ENCODE results near the gene DNAL4. TPM values are rescaled to one million over a fixed set of nuclear protein-coding genes. Genes with fewer than 3 reads are reported as not detected.

DNAL4 gene
- total RNA-seq, 1 donor from 2014 or later: 14.6 TPM

- DNase-seq (ENCODE audit: extremely low read depth, low read depth, low spot score): no peak
Measured at GRCh38 chr22:38760477-38761201, 33.3 kb downstream of the DNAL4 start.

- DNase-seq (ENCODE audit: extremely low read depth, low read depth, low spot score): no peak
Measured at GRCh38 chr22:38759005-38759404, 34.9 kb downstream of the DNAL4 start.

GRCh38 chr22:38758276-38758945 is 35.5 kb downstream of the DNAL4 start:
- no peak for DNase-seq (ENCODE audit: extremely low read depth, low read depth, low spot score)

- no peak for DNase-seq (ENCODE audit: extremely low read depth, low read depth, low spot score)
Measured at GRCh38 chr22:38757464-38757757, 36.5 kb downstream of the DNAL4 start.

- DNase-seq (ENCODE audit: extremely low read depth, low read depth, low spot score): no peak
Measured at GRCh38 chr22:38756711-38757463, 37.1 kb downstream of the DNAL4 start.

- no peak for DNase-seq (ENCODE audit: extremely low read depth, low read depth, low spot score)
Measured at GRCh38 chr22:38755911-38756532, 37.9 kb downstream of the DNAL4 start, which contains the start of gene SUN2. Gene SUN2 (minus strand): TSS chr22:38755998. CDS start chr22:38752628, 3,370 bp downstream.

- DNase-seq (ENCODE audit: extremely low read depth, low read depth, low spot score): no peak
Measured at GRCh38 chr22:38755155-38755910, 38.6 kb downstream of the DNAL4 start.

GRCh38 chr22:38754751-38755154 is 39.2 kb downstream of the DNAL4 start:
- DNase-seq (ENCODE audit: extremely low read depth, low read depth, low spot score): no peak

GRCh38 chr22:38753948-38754750 is 39.8 kb downstream of the DNAL4 start:
- no peak for DNase-seq (ENCODE audit: extremely low read depth, low read depth, low spot score)

- DNase-seq (ENCODE audit: extremely low read depth, low read depth, low spot score): no peak
Measured at GRCh38 chr22:38751422-38752346, 42.3 kb downstream of the DNAL4 start.

GRCh38 chr22:38751066-38751421 is 42.9 kb downstream of the DNAL4 start:
- DNase-seq (ENCODE audit: extremely low read depth, low read depth, low spot score): no peak

- DNase-seq (ENCODE audit: extremely low read depth, low read depth, low spot score): no peak
Measured at GRCh38 chr22:38750638-38751037, 43.3 kb downstream of the DNAL4 start.

GRCh38 chr22:38750104-38750503 is 43.8 kb downstream of the DNAL4 start:
- DNase-seq (ENCODE audit: extremely low read depth, low read depth, low spot score): no peak

GRCh38 chr22:38748487-38749136 is 45.3 kb downstream of the DNAL4 start:
- DNase-seq (ENCODE audit: extremely low read depth, low read depth, low spot score): no peak

GRCh38 chr22:38745676-38746460 is 48.1 kb downstream of the DNAL4 start:
- DNase-seq (ENCODE audit: extremely low read depth, low read depth, low spot score): no peak

GRCh38 chr22:38744981-38745380 is 49.0 kb downstream of the DNAL4 start:
- DNase-seq (ENCODE audit: extremely low read depth, low read depth, low spot score): no peak

- no peak for DNase-seq (ENCODE audit: extremely low read depth, low read depth, low spot score)
Measured at GRCh38 chr22:38742176-38742942, 51.6 kb downstream of the DNAL4 start.
